HG02588 (cell line): ENCODE results near the gene GAL3ST2.
"Not testable (repeated sequence)": the region's sequence is repeated elsewhere in the genome, so short reads cannot be mapped to it uniquely, and the experiment has no call there.

Experiments used
- ATAC-seq: cut with Tn5 transposase; IDR thresholded peaks from one replicate; pipeline ENCODE4 v1.9.1; 2021; ENCODE audit warnings: mild to moderate bottlenecking, moderate library complexity; ENCODE audit not compliant: unreplicated experiment

GAL3ST2 gene

DNA sequence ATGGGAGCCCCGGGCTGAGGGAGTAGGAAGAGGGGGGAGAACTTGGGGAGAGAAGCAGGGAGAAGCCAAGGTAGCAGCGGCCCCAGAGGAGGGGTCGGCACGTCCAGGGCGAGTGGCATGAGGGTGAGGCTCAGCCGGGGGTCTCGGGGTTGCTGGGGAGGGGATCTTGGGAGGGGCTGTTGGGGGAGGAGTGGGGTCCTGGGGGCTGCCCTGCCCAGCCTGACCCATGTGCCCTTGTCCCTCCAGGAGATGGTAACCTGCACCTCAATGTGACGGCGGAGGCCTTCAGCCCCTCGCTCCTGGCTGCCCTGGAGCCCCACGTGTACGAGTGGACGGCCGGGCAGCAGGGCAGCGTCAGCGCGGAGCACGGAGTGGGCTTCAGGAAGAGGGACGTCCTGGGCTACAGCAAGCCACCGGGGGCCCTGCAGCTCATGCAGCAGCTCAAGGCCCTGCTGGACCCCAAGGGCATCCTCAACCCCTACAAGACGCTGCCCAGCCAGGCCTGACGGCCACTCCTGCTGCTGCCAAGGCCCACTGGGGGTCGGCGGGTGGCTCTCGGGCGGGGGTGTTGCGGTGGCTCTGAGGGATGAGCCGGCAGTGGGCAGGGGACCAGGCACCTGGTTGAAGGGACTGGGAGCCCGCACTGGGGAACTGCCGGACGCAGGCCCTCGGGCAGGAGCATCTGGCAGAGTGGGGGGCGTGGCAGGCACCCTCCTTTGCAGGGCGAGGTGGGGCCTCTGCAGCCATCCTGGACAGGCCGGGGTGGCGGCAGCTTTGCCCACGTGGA lies 9.0 kb upstream of the GAL3ST2 start:
- no peak for ATAC-seq

DNA sequence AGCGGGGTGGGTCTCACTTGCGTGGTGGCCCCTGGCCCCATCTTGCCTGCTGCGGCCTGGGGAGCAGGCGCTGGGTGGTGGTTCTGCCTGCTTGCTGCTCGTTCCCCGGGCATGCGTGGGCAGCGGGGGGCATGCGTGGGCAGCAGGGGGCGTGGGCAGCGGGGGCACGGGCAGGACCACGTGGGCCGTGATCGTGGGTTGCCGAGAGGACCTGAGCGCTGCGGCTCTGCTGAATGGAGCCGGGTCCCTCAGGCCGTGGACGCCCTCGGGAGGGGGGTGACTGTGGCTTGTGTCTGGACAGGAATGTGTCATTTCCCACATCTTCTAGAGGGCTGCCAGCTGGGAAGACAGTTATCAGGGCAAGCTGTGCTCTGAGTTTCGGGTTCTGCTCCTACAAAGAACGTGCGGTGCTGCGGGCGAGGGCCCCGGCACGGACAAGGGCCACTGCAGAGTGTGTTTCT lies 8.3 kb upstream of the GAL3ST2 start:
- no peak for ATAC-seq

DNA sequence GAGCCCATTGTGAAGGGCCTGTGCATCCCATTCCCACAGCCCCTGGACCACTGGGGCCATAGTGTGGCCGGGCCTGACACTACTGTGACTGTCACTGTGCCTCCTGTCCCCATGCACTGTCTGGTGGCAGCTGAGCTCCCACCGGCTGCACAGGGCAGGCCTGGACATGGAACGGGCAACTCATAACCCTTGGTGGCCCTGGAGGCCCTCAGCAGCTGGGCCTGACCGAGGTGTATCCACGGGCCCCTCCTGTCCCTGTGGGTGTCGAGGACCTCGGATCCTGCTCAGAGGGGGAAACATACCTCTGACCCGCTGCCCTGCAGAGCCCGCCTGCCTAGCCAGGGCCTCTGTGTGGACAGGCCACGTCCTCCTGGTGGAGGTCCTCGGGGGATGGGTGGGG lies 7.8 kb upstream of the GAL3ST2 start:
- ATAC-seq: no peak

DNA sequence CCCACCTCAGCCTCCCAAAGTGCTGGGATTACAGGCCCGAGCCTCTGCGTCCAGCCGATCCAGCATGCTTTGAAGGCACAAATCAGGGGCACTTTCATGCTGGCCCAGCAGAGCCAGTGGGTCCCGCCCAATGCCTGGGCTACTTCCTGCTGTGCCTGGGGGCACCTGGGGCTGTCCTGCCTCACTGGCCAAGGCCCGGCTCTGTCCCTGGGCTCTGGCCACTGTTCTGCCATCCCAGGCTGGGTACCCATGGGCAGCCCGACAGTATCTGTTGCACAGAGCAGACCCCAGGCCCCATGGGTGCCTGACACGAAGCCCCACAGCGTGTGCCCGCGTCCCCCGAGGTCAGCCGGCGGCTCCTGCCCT lies 6.8 kb upstream of the GAL3ST2 start:
- ATAC-seq: no peak

DNA sequence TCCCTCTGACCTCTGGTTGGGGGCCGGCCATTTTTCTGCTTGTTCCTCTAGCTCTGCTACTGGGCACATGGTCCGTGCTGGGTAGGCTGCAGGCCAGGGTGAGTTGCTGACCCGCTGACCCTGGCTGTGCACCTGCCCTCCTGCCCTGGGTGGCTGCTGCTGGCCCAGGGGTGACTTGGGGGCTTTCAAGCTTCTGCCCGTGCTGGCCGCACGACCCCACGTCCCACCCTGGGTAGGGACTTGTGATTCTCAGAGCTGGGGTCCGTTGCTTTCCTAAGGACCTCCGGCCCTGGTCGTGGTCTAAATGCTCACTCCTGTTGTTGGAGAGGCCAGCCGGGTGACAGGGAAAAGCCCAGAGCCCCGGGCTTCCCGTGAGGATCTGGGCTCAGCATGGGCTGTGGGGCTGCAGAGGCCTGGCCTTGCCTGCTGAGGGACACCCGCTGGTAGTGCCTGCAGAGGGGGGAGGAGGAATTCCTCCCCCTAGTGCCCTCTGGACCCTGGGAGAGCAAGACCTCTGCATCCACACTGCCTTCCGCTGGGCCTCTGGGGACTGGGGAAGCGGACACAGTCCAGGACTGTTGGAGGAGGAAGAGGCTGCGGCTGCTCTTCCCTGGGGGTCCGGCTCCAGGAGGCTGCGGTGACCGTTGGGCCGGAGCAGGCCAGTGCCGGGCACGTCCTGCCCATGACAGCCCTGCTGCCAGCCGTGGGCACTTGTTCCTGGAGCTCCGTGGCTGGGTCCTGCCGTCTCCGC lies 6.3 kb upstream of the GAL3ST2 start:
- ATAC-seq: no peak

DNA sequence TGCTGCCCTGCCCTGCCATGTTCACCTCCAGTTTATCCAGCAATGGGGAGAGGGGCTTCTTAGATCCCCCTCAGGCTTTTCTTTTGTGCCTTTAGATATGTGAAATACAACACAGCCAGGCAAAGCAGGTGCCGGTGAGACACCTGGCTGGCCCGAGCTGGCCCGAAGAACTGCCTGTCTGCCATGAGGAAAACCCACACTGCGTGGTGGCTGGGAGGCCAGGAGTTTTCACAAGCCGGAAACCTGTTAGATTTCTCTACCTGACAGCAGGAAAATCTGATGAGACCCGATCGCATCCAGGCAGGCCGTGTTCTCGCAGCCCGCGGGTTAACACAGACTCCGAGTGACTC lies 5.7 kb upstream of the GAL3ST2 start:
- ATAC-seq: no peak

DNA sequence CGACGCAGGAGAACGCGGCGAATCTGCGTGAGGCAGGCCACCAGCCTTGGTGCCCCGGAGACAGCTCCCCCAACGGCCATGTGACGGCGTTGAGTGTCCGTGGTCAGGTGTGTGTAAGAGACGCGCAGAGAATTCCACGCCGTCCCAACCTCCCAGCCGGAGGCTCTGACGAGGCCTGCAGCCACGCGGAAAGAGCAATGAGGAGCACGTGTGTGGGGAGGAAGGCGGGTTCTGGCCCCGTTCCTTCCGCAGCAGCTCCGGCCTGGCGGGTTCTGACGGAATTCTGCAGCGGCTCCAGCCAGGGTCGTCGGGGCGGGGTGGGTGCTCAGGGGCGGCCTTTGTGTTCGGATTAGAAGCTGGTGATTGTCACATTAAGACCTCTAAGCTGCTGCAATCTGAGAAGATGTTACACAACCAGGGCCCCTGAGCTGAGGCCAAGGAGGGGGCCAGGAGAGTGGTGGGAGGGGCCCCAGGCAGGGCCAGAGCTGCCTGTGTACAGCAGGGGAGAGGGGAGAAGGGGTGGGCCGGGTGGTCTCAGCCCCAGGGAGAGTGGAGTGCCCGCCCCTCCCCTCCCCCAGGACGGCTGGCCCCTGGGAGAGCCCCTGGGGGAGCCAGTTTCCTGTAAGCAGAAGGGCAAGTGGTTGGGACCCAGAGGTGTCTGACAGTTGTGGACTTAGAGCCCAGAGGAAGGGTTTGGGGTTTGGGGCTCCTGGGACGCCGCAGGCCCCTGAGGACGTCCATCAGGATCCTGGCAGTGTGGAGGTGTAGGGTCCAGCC lies 5.1 kb upstream of the GAL3ST2 start:
- ATAC-seq: no peak

DNA sequence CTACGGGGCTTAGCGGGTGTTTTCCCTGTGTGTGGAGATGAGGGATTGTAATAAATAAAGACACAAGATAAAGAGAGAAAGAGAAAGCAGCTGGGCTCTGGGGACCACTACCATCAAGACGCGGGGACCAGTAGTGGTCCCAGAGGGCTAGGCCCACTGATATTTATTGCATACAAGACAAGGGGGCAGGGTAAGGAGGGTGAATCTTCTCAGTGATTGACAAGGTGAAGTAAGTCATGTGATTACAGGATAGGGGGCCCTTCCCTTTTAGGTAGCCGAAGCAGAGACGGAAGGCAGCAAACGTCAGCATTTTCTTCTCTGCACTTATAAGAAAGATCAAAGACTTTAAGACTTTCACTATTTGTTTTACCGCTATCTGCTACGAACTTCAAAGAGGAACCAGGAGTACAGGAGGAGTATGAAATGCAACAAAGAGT lies 4.5 kb upstream of the GAL3ST2 start:
- no peak for ATAC-seq

DNA sequence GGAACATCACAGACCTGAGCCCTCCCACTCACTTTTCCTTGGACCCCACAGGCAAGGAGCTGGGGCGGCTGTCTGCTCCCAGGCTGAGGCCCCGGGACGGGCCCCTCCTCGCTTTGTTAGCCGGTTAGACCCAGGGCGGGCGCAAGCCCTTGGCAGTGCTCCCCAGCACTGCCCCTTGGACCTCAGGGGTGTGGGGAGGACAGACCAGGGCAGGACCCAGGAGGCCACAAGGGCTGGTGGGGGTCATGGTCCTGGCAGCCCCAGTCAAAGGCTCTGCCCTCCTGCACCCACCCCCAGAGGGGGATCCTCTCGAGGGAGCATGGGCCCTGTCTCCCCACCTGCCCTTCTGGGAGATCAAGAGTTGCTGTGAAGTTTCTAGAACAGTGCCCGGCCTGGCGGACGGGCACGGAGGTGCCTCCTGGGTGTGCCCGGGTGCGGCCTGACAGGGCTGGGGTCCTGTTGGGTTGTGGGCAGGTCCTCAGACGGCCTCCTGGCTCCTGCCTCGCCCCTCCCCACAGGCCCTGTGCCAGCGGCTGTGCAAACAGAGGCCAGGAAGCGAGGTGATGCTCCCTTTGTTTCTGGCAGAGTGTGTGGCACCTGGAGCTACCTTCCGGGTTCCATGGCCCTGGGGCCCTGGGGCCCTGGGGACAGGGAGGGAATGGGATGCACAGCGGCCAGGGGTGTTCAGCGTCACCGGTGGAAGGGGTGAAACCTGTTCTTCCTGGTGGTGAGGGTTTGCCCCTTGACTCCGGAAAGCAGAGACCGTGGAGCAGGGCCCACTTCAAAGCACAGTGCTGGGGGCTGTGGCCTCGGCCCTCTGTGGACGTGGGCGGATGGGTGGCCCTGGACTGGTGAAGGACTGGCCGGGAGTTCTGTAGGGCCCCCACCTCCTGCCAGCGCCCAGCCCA lies 2.9 kb upstream of the GAL3ST2 start:
- no peak for ATAC-seq

DNA sequence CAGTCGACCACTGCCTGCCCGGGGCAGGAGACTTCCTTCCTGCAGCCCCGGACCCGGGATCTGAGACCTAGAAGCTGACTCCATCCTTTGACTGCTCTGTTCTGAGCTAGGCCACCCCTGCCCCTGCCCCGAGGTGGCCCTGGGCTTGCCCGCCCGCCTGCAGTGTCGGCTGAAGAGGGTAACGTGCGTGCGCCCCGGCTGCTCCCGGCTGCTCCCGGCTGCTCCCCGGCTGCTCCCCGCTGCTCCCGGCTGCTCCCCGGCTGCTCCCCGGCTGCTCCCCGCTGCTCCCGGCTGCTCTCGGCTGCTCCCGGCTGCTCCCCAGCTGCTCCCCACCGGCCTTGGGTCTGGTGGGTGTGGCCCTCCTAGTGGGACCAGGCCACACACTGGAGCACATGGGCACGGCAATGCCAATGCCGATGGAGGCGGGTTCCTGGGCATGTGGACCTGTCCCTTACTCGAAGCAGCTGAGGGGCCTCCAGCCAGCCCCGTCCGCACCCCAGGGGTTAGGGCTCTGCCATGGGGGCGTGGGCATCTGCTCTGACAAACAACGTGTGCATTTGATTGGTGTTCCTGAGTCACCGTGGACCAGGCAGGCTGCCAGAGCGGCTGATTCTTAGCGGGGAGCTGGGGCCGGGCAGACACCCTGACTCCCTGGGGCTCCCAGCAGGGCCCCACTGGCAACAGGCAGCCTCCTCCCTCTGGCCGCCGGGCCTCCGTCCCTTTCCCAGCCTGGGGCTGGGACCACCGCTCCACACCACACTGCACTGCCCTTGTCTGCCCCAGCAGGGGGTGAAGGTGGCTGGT lies 2.0 kb upstream of the GAL3ST2 start:
- ATAC-seq: no peak

DNA sequence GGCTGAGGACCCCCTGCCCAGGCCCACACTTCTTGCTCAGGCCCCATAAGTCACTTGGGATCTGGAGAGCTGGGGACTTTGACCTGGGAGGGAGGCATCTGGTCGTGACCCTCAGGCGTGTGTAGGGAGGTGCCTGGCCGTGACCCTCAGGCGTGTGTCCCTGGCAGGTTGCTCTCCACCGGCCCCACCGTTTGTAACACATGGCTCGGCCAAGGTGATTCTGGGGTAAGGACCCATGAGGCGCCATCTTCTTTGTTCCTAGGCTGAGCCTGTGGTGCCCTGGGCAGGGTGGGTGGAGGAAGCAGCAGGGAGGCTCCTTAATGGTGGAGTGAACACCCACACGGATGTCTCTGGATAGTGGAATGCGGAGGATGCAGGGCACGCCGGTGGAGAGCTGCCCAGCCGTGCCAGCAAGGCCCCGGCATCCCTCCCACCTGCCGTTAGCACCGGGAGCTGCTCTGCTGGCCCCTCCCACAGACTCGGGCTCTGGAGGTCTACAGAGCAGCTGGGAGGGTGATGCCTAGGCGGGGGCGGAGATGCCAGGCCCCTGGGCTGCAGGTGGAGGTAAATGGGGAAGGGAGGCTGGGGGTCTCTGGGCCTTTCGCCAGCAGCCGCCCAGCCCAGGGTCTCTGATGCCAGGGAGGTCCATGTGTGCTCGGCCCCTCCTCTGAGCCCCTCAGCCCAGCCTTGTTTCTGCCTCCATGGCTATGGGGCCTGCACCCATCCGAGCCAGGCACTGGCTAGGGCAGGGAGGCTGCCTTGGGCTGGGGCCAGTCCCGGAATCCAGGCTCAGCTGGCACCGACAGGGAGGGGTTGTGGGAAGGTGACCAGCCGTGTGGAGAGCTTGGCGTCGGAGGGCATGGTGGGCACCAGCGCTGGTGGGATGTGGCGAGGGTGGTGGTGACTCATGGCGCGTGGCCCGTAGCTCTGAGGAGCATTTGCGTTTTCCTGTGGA lies 1.1 kb upstream of the GAL3ST2 start:
- ATAC-seq: no peak

DNA sequence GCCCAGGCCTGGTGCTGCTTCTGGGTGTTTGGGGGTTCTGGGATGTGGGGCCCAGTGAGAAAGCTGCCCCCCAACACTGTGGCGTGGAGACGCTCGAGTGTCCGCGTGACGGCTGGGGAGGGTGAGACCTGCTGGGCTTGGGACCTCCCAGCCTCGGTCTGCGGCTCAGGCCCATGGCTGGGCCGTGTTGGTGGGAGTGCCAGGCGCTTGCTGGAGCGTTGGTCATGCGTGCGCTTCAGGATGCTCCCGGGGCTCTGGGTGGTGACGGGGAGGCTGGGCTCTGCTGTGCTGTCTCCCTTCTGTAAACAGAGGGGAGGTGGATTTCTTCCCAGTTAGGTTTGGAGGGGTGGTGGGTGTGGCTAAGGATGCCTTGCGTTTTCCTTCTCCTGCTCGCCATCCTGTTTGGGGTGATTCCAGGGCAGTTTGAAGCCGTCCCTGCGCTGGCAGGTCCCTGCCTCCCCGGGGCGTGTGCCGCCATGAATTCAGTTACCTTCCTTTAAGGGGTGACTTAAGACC lies 606 bp downstream of the GAL3ST2 start:
- ATAC-seq: no peak

DNA sequence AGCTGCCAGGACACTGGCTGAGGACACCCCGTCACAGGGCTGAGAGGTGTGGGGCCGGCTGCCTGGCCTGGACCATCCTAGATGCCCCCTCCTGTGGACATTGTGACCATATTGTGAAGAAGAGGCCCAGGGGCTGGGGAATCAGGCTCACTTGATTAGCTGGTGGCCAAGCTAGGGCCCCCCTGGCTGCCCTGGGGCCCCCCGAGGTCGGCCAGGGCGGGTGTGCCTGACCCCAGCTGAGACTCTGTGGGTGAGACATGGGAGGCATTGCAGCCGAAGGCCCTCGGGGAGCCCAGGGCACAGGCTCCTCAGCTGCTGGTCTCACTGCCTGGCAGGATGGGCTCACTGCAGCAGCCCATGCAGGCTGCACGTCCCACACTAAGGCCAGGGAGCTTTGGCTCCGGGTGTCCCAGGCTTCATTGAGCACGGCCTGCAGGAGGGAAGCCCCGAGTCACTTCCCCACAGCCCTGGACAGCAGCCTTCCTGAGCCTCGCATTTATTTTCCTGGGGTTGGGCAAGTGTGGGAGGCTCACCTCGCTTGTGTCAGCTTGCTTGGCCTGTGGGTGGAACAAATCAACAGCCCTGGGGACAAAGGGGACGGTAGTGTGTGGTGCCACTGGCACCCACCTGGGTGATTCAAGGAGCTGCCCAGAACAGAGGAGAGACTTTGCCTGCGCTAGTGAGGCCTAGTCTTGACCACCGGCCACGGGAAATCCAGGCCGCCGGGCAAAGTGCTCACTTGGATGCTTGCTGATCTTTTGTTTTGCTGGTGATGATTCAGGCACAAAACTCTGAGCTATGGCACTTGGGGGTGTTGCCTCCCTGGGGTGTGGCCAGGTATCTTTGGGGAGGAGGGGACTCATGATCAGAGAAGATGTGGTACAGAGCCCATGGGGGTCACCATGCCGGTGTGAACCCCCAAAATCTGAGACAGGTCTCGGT lies 1.3 kb downstream of the GAL3ST2 start:
- no peak for ATAC-seq

DNA sequence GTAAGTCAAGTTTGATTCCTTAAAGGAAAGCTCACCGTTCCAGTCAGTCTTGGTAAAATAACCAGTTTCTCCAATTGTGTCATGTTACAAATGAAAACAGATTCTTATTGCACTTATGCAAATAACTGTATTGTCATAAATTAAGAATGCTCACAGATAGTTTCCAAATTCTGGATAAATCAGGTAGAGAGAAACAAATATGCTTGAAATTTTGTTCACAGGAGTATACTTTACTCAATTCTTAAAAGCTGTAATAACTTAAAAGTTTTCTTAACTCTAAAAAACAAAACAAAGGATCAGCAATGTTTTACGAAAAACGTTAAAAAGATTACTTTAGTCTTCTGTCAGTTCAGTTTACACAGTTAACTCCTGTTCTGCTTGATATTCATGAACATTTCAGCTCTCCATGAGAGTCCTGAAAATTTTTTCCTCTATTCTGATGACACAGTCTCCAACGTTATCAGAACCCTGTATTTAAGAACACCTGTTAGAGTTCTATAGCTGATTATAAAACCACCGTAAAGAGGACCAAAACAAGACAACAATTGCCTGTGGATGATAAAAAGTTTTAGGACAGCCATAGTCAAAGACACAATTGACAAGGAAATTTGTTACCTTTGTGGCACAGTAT lies 4.4 kb downstream of the GAL3ST2 start:
- no peak for ATAC-seq

DNA sequence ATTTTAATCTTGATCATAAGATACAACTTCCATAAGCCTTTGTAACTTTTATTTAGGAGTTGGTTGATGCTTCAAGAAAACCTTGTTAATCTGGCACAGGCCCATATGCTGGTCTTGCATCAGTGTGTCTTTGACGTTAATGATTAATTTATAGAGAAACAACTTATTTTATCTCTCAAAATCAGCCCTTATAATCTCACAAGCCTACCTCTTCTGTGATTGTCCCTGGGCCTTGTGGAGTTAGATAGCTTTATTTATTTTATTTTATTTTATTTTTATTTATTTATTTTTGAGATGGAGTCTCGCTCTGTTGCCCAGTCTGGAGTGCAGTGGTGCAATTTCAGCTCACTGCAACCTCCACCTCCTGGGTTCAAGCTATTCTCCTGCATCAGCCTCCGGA lies 5.4 kb downstream of the GAL3ST2 start:
- not testable (repeated sequence) for ATAC-seq

DNA sequence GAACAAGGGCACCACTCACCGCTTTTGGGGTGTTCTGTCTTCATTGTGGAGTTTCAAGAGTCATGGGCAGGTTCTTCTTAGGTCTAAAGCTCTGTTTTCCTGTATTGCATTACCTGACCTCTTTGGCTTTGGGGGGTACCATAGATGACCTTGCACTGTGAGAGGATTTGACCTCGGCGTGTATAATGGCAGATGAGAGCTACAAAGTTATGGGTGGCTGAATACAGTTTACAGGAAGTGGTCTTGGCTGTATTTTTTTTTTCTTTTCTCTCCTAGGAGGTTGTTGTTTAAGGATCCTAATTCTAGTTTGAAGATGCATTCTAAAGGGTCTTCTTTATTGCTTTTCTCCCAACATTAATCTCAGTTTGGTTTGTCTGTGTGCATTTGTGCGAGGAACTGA lies 11.5 kb downstream of the GAL3ST2 start:
- no peak for ATAC-seq

DNA sequence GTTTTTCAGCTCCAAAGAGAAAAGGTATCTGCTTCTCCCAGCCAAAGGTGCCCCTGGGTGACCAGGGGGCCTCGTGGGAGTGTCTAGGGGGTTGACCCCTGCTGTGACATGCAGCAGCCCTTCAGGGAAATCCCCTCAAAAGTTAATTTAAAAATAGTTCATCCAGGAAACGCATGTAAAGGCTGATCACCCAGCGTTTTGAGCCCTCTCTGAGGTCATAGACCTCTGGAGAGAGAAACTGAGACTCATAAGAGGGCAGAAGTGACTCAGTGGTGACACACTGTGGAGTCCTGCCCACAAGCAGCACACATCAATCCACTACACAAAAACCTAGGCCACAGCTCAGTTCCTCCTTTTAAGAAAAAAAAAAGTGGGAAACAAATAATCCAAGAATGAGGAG lies 11.9 kb downstream of the GAL3ST2 start:
- no peak for ATAC-seq
